ELF-1 (cell line): ENCODE results near the gene WDR93.

Experiments
- DNase-seq: peaks from one replicate; pipeline ENCODE4 v3.0.0-alpha.2; 2016; ENCODE audit warnings: low read depth, low spot score

Gene WDR93

DNA sequence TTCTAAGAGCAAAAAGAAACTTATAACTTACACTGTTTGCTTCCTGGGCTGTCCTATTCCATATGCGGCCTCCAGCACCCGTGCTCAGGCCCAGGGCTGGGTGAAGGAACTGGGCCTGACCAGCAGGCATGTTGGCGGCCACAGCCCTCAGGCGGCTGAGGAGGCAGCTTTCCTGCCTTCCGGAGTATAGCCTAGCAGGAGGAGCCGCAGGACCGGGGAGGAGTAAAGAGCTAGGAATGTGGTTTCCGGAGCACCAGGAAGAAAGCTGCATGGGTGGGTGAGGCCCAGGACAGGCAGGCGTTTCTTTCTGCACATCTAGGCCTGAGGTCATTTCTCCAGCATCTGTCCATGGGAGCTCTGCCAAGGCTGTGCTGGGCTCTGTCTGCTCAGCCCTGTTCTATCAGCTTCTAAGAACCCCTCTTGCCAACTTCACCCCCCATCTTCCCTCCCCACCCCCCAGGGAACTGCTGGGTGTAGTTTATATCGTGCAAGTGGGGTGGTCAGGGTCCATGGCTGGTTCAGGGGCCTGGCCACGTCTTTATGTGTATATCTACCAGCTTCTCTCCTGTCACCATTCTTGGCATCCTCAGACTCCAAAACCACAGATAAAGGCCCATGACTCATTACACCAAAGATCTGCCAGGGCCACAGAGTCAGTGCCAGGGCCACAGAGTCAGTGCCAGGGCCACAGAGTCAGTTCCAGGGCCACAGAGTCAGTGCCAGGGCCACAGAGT lies 27.6 kb upstream of the WDR93 start:
- DNase-seq: peak; percentile 80

- no peak for DNase-seq
These were observed 25.9 kb upstream of the WDR93 start for GRCh38 chr15:89664441-89665350.

GRCh38 chr15:89665449-89666181 lies 25.0 kb upstream of the WDR93 start:
- DNase-seq: peak; percentile 46

DNA sequence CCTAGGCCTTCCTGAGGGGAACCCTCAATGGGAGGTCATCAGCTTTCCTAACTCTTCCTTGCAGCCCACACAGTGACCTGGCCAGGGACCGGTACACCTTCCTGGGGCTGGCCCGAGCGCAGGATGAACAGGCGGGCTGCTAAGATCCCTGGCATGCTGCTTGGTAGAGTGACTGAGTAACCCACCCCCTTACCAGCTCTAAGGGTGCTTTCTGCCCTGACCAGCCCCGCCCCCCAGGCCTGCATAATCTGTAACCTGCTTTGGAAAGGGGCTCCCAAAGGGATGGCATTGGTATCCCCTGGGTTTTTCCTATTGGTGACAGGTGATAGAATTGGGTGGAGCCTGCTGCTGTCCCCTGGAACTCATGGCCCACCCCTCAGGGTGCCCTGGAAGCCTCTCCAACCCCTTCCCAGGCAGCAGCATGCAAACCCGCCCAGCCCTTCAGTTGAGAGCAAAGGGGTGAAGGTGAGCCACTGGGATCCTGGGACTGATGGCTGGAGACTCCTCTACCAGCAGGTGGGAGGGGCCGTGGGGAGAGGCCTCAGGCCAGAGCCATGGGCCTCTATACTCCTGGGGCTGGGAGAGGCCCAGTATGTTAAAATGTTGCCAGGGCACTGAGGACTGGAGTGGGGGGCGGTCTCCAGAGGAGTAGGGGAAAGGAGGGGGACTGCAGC lies 24.3 kb upstream of the WDR93 start:
- DNase-seq: no peak

GRCh38 chr15:89666858-89667705 lies 23.5 kb upstream of the WDR93 start:
- no peak for DNase-seq

DNA sequence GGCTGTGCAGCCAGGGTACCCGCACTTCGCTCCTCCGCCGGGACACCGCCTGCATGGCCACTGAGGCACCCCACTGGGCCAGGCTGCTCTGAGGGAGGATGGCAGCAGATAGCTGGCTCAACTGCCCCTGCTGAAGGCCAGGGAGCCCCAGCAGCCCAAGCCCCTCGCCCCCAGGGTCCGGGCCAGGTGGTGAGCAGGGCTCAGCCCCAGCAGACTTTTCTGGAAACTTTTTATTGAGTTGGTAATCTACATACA lies 23.0 kb upstream of the WDR93 start:
- DNase-seq: no peak

GRCh38 chr15:89668171-89668570 lies 22.4 kb upstream of the WDR93 start:
- DNase-seq: no peak

GRCh38 chr15:89669309-89669865 lies 21.2 kb upstream of the WDR93 start:
- DNase-seq: no peak

- no peak for DNase-seq
These were observed 20.7 kb upstream of the WDR93 start for GRCh38 chr15:89669941-89670340.

DNA sequence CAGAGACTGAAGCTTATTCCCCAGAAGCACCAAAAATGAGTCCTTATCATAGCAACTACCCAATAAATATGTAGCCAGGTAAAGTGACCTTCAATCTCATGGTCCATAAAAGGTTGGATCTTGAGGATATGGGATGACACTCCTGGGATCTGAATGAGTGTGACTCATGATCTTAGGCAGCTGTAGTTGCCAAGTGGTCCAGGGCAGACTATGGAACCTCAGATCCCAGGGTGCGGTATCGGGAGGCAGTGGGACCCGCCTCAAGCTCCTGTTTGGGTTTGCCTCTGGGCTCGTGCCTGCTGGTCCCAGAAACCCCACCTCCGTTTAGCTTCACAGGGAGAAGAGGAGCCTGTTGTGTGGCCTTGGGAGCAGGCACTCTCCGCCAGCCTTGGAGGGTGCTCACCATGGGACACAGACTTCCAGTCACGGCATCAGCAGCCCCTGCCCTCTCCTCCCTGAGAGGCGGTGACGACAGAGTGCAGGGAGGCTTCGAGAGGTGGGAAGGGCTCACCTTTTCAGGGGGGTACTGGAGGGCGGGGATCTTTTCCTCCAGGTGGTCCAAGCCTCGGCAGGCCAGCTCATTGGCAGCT lies 19.5 kb upstream of the WDR93 start:
- DNase-seq: no peak

- no peak for DNase-seq
These were observed 18.9 kb upstream of the WDR93 start for GRCh38 chr15:89671687-89672086.

DNA sequence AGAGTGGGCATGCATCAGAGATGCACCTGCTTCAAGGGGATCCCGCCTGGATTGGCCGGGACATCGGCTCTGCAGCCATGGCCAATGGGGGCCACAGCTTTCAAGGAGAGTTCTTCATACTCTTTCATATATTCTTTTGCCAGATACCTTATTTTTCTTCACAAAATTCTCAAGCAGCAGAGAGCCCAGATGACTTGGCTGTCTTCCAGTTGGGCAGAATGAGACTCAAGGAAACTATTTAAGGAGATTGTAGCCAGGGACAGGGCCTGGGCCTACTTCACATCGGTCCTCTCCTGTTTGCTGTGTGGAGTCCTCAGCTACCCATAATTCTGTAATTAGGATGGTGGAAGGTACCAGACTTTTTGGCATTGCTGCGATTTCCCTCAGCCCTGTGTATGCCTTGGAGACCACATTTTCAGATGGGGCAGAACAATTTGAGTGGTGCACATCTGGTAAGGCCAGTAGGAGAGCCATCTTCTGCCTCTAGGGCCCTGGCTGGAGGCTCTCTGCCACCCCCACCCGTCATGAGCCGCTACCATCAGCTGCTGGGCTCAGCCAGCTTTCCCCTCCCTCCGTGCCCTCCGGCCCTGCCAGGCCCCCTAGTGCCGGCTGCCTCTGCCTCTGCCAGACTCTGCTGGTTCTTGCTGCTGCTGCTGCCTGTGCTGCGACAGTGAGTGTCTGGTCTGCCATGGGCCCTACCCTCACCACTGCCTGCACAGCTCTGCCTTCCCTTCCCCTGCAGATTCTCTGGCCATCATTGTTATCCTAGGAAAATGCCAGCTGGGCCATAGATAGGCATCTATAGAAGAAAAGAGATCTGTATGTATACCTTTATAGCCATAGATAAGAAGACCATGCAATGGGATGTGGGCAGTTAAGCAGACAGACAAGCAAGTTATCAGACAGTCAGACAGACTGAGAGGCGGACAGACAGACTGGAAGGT lies 18.1 kb upstream of the WDR93 start:
- DNase-seq: peak; percentile 30

DNA sequence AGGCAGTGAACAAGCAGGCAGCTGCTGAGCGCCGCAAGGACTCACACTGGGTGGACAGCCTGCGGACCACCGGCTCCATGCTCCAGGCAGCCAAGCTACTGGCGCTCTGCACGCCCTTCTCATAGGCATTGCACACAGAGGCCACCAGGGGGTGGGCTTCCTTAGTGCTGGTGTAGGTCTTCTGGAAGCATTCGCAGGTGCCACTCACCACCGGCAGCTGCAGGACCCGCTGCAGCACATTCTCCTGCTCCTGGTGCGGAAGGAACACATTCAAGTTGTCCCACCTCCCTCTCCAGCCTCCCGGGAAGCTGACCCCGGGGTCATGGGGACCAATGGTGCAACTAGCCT lies 17.5 kb upstream of the WDR93 start:
- peak; percentile 87 for DNase-seq

GRCh38 chr15:89674526-89674925 lies 16.1 kb upstream of the WDR93 start:
- DNase-seq: no peak

DNA sequence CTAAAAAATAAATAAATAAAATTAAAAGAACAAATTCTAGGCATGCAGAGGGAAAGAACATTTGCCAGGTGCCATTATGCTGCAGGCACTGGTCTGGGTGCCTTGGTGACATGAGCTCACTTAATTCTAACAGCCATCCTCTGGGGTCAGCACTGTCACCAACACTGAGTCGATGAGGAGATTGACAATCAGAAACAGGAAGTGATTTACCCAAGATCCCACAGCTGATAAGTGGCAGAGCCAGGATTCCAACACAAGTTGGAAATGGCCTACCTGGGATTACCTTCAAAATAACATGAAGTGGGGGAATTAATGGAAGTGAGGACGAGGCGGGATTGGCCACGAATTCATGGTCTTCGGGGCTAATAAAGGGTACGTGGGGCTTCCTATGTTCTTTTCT lies 15.0 kb upstream of the WDR93 start:
- DNase-seq: no peak

- DNase-seq: no peak
These were observed 13.2 kb upstream of the WDR93 start for GRCh38 chr15:89677381-89677780.

DNA sequence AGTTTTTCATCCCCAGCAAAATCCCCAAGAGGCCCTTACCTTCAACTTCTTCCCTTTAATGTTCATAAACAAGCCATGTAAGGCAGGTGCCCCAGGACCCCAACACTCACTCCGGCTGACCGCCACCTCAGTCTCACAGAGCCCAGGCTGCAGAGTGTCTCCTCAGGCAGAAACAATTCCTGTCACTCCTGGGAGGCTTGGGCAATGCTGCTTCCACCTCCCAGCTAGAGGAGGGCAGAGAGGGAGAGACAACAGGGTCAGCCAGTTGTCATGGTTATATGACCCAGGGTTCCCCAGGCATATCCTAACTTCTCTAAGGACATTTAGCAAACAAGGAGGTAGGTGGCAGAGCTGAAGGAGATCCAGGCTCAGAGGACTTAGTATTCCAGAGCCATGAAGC lies 11.4 kb upstream of the WDR93 start, which contains the start of gene PLIN1:
Gene PLIN1 (minus strand): TSS at position 156 of the 400 bp plus-strand sequence. CDS start 1,878 bp downstream, outside the sequence.
- no peak for DNase-seq

DNA sequence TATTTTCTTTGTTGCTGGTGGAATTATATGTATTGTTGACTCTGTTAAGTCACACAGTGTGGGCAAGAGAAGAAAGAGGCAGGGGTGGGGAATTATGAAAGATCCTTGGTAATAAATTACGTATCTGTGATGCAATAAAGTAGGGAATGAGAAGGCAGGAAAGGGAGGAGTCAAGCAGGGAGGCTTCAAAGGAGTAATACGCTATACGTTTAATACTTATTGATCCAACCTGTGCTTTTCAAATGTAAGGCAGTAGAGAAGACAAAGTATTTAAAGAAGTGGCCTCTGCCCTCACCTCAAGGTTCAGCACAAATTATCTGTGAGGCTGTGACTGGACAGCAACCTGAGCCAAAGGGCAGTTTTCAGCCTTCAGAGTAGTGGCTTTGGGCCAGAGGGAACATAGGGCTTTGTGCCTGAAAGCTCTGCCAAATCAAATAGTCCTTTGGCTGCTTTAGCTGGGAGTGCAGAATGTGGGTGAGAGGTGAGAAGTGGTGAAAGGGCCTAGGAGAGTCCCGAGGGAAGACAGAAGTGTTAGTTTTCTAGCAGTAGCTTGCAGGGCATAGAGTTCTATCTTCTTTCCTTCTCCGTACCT lies 10.2 kb upstream of the WDR93 start:
- DNase-seq: no peak

DNA sequence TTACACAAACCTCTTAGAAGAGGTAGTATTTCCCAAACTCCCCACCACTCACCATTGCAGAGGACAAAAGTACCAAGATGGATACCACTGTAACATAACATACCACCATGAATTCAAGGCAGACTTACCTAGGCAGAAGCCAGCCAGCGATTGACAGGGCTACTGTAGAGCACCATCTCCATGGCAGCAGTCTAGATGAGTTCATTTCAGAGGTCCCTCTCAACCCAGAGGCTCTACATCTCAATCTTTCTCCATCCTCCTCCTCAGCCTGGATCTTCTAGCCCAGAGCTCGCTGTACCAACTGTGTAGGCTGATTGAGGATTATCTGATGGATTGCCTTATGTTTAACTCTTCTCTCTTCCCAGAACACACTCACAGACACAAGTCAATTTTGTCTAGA lies 9.5 kb upstream of the WDR93 start:
- no peak for DNase-seq
